ENCODE results near the gene SLC25A47.

Gene SLC25A47

GRCh38 chr14:100312877-100313400 is 10.2 kb upstream of the SLC25A47 start:
- H3K9ac ChIP-seq = peak overlapping the region in 3 of 11 experiments; percentile 18 to 33 (median 18); a peak in 3 of 22 replicates
- TF ChIP-seq Cebpa-rat (IDR thresholded peaks at IDR 0.05) = no peak
- no peaks in the 10 kb centered on the region for H3K36me3 ChIP-seq
- peak overlapping the region; percentile 26 to 72 (median 64) for H3K4me2 ChIP-seq
- H3K27me3 ChIP-seq = no peaks in the 10 kb centered on the region
- no peaks in the 10 kb centered on the region for H3K9me3 ChIP-seq (replicated peaks in 1 of 11)
- H3K27ac ChIP-seq = peak overlapping the region in 6 of 11 experiments; percentile 16 to 51 (median 31); a peak in 5 of 22 replicates
- peaks cover 0 to 9% (median 0%) of the 10 kb centered on the region in 11 experiments; a peak in 2 of 22 replicates for H4K20me1 ChIP-seq
- H3K4me3 ChIP-seq = no peak overlapping the region
- peaks cover 46 to 65% (median 57%) of the 10 kb centered on the region in 10 experiments for H3K4me1 ChIP-seq

- no peaks in the 10 kb centered on the region for H3K9me3 ChIP-seq (replicated peaks in 1 of 11)
- no peak overlapping the region for H3K9ac ChIP-seq
- peaks cover 0 to 4% (median 0%) of the 10 kb centered on the region in 11 experiments; a peak in 2 of 22 replicates for H4K20me1 ChIP-seq
- H3K27ac ChIP-seq = peak overlapping the region in 1 of 11 experiments; percentile 22; a peak in 1 of 22 replicates
- TF ChIP-seq Cebpa-rat (IDR thresholded peaks at IDR 0.05) = no peak
- peaks cover 45 to 60% (median 56%) of the 10 kb centered on the region in 10 experiments for H3K4me1 ChIP-seq
- no peaks in the 10 kb centered on the region for H3K27me3 ChIP-seq
- H3K36me3 ChIP-seq = no peaks in the 10 kb centered on the region
- H3K4me3 ChIP-seq = no peak overlapping the region
- H3K4me2 ChIP-seq = peak overlapping the region in 9 of 11 experiments; percentile 26 to 72 (median 65); a peak in 15 of 22 replicates
Observed at GRCh38 chr14:100313464-100314230, 9.5 kb upstream of the SLC25A47 start.

- no peaks in the 10 kb centered on the region for H3K36me3 ChIP-seq
- no peaks in the 10 kb centered on the region for H3K9me3 ChIP-seq (replicated peaks in 1 of 11)
- no peak overlapping the region for H3K4me2 ChIP-seq
- H3K27ac ChIP-seq = no peak overlapping the region
- H3K9ac ChIP-seq = no peak overlapping the region
- no peak overlapping the region for H3K4me3 ChIP-seq
- H4K20me1 ChIP-seq = no peaks in the 10 kb centered on the region; a peak in 1 of 22 replicates
- H3K27me3 ChIP-seq = no peaks in the 10 kb centered on the region
- TF ChIP-seq Cebpa-rat (IDR thresholded peaks at IDR 0.05) = no peak
- peaks cover 36 to 53% (median 45%) of the 10 kb centered on the region in 10 experiments for H3K4me1 ChIP-seq
Observed at GRCh38 chr14:100314724-100315123, 8.4 kb upstream of the SLC25A47 start.

GRCh38 chr14:100317389-100317788 is 5.8 kb upstream of the SLC25A47 start:
- H4K20me1 ChIP-seq = no peaks in the 10 kb centered on the region
- peaks cover 18 to 42% (median 24%) of the 10 kb centered on the region in 10 experiments for H3K4me1 ChIP-seq
- H3K9me3 ChIP-seq (replicated peaks in 1 of 11) = no peaks in the 10 kb centered on the region
- H3K36me3 ChIP-seq = no peaks in the 10 kb centered on the region
- H3K27me3 ChIP-seq = no peaks in the 10 kb centered on the region
- peak overlapping the region in 7 of 11 experiments; percentile 10 to 72 (median 60); a peak in 11 of 22 replicates for H3K4me2 ChIP-seq
- H3K4me3 ChIP-seq = no peak overlapping the region
- H3K9ac ChIP-seq = peak overlapping the region in 1 of 11 experiments; percentile 58; a peak in 1 of 22 replicates
- TF ChIP-seq Cebpa-rat (IDR thresholded peaks at IDR 0.05) = no peak
- peak overlapping the region in 1 of 11 experiments; percentile 46; a peak in 1 of 22 replicates for H3K27ac ChIP-seq

GRCh38 chr14:100317912-100318808 is 5.0 kb upstream of the SLC25A47 start:
- no peaks in the 10 kb centered on the region for H3K9me3 ChIP-seq (replicated peaks in 1 of 11)
- peak overlapping the region in 5 of 10 experiments; percentile 12 to 62 (median 30); a peak in 8 of 20 replicates for H3K4me3 ChIP-seq
- H3K4me2 ChIP-seq = peak overlapping the region; percentile 10 to 72 (median 58); a peak in 21 of 22 replicates
- TF ChIP-seq Cebpa-rat (IDR thresholded peaks at IDR 0.05) = no peak
- H3K27me3 ChIP-seq = no peaks in the 10 kb centered on the region
- H3K36me3 ChIP-seq = no peaks in the 10 kb centered on the region
- no peaks in the 10 kb centered on the region for H4K20me1 ChIP-seq
- peaks cover 11 to 40% (median 18%) of the 10 kb centered on the region in 10 experiments; a peak in 19 of 20 replicates for H3K4me1 ChIP-seq
- peak overlapping the region in 10 of 11 experiments; percentile 11 to 63 (median 52); a peak in 15 of 22 replicates for H3K9ac ChIP-seq
- H3K27ac ChIP-seq = peak overlapping the region in 6 of 11 experiments; percentile 6 to 61 (median 42); a peak in 11 of 22 replicates

- Histone ChIP-seq H3K27me3 (no peaks in the 10 kb centered on the region), H3K9ac (no peak overlapping the region), H3K4me3 (no peak overlapping the region), H3K4me1 (peaks cover 5 to 36% (median 16%) of the 10 kb centered on the region in 10 experiments; a peak in 15 of 20 replicates), H3K4me2 (0 out of 22 replicates have a peak overlapping the region, but pooled peaks of 2 of the 11 experiments have one; percentile 8 to 25), H3K36me3 (no peaks in the 10 kb centered on the region), H3K9me3 (replicated peaks in 1 of 11) (no peaks in the 10 kb centered on the region), H4K20me1 (0 out of 22 replicates have a peak, but pooled peaks cover 0 to 2% (median 0%) of the 10 kb centered on the region in 11 experiments), H3K27ac (no peak overlapping the region)
- no peak for TF ChIP-seq Cebpa-rat (IDR thresholded peaks at IDR 0.05)
Observed at GRCh38 chr14:100320157-100320856, 2.8 kb upstream of the SLC25A47 start.

GRCh38 chr14:100321473-100322137 is 1.5 kb upstream of the SLC25A47 start:
- Histone ChIP-seq H3K27ac (no peak overlapping the region), H4K20me1 (0 out of 22 replicates have a peak, but pooled peaks cover 0 to 9% (median 0%) of the 10 kb centered on the region in 11 experiments), H3K36me3 (no peaks in the 10 kb centered on the region), H3K27me3 (no peaks in the 10 kb centered on the region), H3K9ac (no peak overlapping the region), H3K4me3 (no peak overlapping the region), H3K4me1 (peaks cover 5 to 36% (median 16%) of the 10 kb centered on the region in 10 experiments; a peak in 15 of 20 replicates), H3K4me2 (peak overlapping the region in 3 of 11 experiments; percentile 12 to 25 (median 12); a peak in 2 of 22 replicates), H3K9me3 (replicated peaks in 1 of 11) (no peaks in the 10 kb centered on the region)
- no peak for TF ChIP-seq Cebpa-rat (IDR thresholded peaks at IDR 0.05)

All from BLaER1 treated with 17β-estradiol and CSF1 and Interleukin-3, amounts not matched to agents 10 nM and 100 nM (cell line).